ENCODE data around the gene SLC9A5.

The SLC9A5 gene

GRCh38 chr16:67259705-67260104 is 10.9 kb downstream of the SLC9A5 start:
- TF ChIP-seq CTCF (IDR thresholded peaks at IDR 0.05), result no peak
- no peak for DNase-seq (ENCODE audit: low spot score)
- H3K4me3 ChIP-seq, result no peak overlapping the region
- no peak overlapping the region for H3K27ac ChIP-seq

DNA sequence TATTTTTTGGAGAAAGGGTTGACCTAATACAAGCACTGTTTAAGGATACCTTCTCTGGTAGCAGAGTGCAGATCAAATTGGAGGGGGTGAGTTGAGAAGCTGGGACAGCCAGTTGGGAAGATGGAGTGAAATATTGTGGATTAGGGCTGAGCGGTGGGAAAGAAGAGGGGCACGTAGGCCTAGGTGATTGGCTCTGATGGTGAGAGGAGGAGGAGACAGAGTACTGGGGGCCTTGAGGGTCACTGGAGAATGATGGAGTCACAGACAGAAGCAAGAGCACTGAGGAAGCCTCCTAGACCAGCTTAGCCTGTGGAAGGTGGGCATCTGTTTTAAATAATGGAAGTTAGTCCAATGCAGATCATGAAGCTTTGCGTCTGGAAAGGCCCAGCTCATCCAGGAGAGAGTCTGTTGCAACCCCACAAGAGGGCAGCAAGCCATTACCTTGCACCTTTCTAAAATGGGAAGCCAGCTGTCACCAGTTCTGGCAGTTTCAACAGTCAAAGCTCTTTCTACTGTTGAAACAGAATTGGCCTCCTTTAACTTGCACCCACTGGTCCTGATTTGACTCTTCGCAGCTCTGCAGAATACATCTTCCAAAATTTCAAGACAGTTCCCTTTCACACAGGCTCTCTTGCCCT is 11.8 kb downstream of the SLC9A5 start:
- H3K4me3 ChIP-seq, result no peak overlapping the region
- no peak for DNase-seq (ENCODE audit: low spot score)
- H3K27ac ChIP-seq, result no peak overlapping the region

GRCh38 chr16:67263201-67263600 is 14.4 kb downstream of the SLC9A5 start:
- no peak overlapping the region for H3K27ac ChIP-seq
- H3K4me3 ChIP-seq, result no peak overlapping the region
- DNase-seq (ENCODE audit: low spot score), result no peak
- no peak for TF ChIP-seq CTCF (IDR thresholded peaks at IDR 0.05)

More for the DNA sequence above, 11.8 kb downstream of the SLC9A5 start:
- TF ChIP-seq CTCF (IDR thresholded peaks at IDR 0.05), result no peak

GRCh38 chr16:67264277-67264676 is 15.5 kb downstream of the SLC9A5 start:
- no peak overlapping the region for H3K27ac ChIP-seq
- TF ChIP-seq CTCF (IDR thresholded peaks at IDR 0.05), result no peak
- no peak for DNase-seq (ENCODE audit: low spot score)

DNA sequence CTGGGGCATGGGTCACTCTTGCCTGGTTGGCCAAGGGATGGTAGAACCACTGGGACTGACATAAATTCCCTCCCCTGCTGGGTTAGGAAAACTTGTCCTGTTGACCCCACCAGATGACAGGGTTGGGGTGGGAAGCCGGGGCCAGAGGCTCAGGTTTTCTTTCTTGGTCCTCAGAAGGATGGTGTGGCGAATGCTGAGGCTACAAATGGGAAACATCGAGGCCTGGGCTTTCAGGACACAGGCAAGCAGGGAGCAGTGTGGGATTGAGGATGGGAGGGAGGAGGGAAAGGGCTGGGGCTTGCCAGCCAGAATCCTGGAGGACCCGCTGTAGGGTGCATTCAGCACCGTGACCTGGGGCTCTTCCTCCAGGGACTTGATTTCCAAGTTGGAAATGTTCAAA is 16.1 kb downstream of the SLC9A5 start:
- no peak for DNase-seq (ENCODE audit: low spot score)
- Histone ChIP-seq H3K27ac (no peak overlapping the region), H3K4me3 (no peak overlapping the region)
- no peak for TF ChIP-seq CTCF (IDR thresholded peaks at IDR 0.05)

More at GRCh38 chr16:67264277-67264676, 15.5 kb downstream of the SLC9A5 start:
- H3K4me3 ChIP-seq, result no peak overlapping the region

- DNase-seq (ENCODE audit: low spot score), result no peak
- Histone ChIP-seq H3K27ac (no peak overlapping the region), H3K4me3 (no peak overlapping the region)
- no peak for TF ChIP-seq CTCF (IDR thresholded peaks at IDR 0.05)
These were observed 17.1 kb downstream of the SLC9A5 start for GRCh38 chr16:67265834-67266233.

DNA sequence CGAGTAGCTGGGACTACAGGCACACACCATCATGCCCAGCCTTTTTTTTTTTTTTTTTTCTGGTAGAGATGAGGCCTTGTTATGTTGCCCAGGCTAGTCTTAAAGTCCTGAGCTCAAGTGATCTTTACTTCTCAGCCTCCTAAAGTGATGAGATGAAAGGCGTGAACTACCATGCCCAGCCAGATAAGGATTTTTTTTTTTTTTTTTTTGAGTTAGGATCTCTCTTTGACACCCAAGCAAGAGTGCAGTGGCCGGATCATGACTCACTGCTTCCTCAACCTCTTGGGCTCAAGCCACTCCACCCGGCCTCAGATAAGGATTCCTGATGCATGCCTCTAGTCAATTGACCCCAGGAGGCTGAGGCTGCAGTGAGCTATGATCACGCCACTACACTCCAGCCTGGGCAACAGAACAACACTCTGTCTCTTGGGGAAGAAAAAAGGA is 19.4 kb downstream of the SLC9A5 start:
- no peak overlapping the region for H3K4me3 ChIP-seq
- DNase-seq (ENCODE audit: low spot score), result no peak
- H3K27ac ChIP-seq, result no peak overlapping the region
- no peak for TF ChIP-seq CTCF (IDR thresholded peaks at IDR 0.05)

Measured in coronary artery (tissue), 2 donors.